Stimulated activated CD4-positive, alpha-beta T cell treated with anti-CD3 and anti-CD28 coated beads, Interleukin-15, amount 100 ng/mL, for 24 hours (primary cell): ENCODE data around the gene DIRAS2.
"Not testable (repeated sequence)": the region's sequence is repeated elsewhere in the genome, so short reads cannot be mapped to it uniquely, and the experiment has no call there.

Experiments used
- DNase-seq: peaks from one replicate; pipeline ENCODE4 v3.0.0-alpha.2; 2020

Gene DIRAS2, protein sequence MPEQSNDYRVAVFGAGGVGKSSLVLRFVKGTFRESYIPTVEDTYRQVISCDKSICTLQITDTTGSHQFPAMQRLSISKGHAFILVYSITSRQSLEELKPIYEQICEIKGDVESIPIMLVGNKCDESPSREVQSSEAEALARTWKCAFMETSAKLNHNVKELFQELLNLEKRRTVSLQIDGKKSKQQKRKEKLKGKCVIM

GRCh38 chr9:90642570-90643539, at the start of gene DIRAS2:
Gene DIRAS2 (minus strand): TSS chr9:90642824. CDS start chr9:90613827, 28,997 bp downstream.
- peak; percentile 66 for DNase-seq

DNA sequence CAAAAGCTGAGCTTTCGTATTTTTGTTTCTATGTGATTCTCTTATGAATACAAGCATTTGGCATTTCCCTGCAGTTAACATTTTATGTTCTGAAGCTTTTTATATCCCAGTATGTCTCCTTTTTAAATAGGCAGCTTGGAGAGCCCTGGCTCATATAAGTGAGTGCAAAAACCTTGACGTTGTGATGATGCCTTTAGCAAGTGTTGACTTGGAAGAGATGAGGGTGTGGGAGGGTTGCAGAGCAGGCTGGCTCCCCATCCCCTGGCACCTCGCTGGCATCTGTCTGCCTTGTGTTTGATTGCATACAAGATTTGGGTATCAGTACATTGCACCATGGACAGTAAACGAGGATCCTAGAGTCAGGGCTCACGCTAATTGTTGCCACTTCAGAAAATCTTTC, 42.1 kb upstream of the DIRAS2 start:
- no peak for DNase-seq

DNA sequence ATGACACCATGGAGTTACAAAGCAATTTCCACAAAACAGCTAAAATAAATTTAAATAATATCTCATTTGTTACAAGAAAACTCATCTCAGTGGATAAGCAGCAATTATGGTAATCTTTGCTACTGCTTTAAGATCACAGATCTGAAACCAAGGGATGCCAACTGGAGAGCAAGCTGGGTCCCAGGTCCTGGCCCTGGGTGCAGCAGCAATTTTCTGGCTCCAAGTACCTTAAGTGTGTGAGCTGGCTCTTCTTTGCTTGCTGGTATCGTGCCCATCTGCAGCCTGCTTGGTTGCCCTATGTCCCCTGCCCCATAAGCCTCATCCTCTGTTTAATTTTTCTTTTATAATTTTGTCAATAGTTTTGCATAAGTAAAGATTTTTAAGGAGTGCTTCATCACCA, 41.5 kb upstream of the DIRAS2 start:
- DNase-seq = no peak

GRCh38 chr9:90680534-90680933, 37.9 kb upstream of the DIRAS2 start:
- DNase-seq = no peak

- DNase-seq = no peak
Measured at GRCh38 chr9:90665072-90665471, 22.4 kb upstream of the DIRAS2 start.

- DNase-seq = no peak
Measured at GRCh38 chr9:90659650-90660364, 17.2 kb upstream of the DIRAS2 start.

DNA sequence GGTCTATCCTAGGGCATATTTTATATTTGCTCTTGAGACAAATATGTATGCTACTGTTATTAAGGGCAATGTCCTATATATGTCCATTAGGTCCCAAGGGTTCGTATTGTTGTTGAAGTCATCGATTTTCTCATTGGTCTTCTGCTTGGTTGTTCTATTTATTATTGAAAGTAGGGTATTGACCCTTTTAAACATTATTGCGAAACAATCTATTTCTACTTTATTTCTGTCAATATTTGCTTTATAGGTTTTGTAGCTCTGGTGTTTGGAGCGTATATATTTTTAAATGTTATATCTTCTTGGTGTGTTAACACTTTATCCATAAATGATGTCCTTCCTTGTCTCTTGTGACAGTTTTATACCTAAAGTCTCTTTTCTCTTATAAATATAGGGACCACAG, 16.2 kb upstream of the DIRAS2 start:
- DNase-seq = no peak

- no peak for DNase-seq
Measured at GRCh38 chr9:90658181-90658580, 15.6 kb upstream of the DIRAS2 start.

GRCh38 chr9:90656876-90657275, 14.3 kb upstream of the DIRAS2 start:
- not testable (repeated sequence) for DNase-seq

GRCh38 chr9:90651246-90651645, 8.6 kb upstream of the DIRAS2 start:
- DNase-seq = no peak

DNA sequence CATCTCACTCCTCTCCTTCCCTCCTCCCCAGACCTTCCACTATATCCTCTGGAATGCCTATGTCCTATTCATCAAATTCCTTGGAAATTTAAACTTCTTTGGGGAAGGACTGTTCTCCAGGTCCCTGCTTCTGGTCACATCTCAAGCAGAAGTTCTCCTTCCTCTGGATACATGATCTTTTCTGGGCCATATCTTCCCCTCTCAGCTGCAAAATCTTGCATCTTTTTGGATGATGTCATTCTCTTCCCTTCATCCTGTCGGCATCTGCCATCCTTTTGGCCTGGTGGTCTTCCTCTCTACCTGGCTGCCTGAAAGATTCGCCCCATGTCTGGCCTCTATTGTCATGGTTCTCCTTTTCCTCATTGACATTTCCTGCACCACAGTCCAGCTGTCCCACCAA, 5.2 kb upstream of the DIRAS2 start:
- no peak for DNase-seq

DNA sequence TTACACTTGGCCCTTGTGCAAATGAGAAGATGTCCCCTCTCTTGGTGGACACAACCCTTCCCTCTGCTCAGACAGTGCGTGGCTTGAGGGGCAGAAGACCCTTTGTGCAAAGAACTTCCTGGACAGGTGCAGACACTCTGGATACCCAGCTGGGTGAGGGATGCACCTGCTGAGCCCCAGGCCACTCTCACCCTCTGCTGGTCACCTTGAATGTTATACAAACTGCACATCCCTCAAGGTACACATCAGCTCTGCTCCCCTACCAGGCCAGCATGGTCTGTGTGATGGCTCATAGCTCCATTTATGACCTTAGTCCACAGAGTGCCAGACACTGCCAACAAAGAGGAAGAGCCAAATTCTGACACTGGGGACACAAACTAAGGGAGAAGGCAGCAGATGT, 3.1 kb upstream of the DIRAS2 start:
- no peak for DNase-seq

DNA sequence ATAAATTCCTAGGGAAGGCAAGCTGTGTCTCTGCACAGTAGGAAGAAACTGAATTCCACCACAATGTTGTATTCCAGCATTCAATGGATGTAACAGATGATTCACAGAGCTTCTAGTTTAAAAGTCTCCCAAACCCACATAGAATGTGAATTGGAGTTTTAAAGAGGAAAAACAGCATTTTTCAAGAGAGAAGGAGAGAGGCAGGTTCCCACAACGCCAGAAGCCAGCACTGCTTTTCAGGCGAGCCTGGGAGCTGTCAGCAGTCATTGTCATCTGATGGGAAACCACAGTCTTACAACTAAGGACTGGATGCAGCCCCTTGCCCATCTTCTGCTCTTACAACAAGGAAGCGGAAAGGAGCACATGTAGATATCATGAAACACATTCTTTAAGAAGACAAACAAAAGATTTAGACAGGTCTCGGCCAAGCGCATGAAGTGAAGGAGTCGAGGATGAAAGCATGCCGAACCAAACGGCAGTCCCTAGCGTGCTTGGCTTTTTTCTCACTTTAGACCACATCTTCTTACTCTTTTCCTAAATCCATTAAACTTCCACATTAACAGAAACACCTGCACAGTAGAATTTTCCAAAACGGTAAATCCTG, 638 bp downstream of the DIRAS2 start:
- no peak for DNase-seq

GRCh38 chr9:90641086-90641485, 1.5 kb downstream of the DIRAS2 start:
- no peak for DNase-seq

- no peak for DNase-seq
Measured at GRCh38 chr9:90640361-90640760, 2.3 kb downstream of the DIRAS2 start.

GRCh38 chr9:90637626-90638025, 5.0 kb downstream of the DIRAS2 start:
- no peak for DNase-seq

- no peak for DNase-seq
Measured at GRCh38 chr9:90632647-90633207, 9.9 kb downstream of the DIRAS2 start.

DNA sequence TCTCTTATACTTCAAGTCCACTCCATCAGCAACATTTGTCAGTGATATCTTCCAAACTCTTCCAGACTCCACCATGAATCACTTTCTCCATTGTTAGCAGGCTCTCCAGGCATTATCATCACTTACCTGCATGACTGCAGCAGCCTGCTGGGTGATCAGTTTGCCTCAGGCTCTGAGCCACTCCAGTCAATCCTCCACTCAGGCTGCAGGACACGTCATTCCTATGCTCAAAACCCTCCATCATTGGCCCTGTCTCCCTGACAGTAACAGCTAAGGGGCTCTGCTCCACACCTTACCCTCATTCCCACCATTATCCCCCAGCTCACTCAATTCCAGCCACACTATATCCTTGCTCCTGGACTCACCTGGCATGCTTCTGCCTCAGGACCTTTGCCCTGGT, 10.7 kb downstream of the DIRAS2 start:
- DNase-seq = no peak

DNA sequence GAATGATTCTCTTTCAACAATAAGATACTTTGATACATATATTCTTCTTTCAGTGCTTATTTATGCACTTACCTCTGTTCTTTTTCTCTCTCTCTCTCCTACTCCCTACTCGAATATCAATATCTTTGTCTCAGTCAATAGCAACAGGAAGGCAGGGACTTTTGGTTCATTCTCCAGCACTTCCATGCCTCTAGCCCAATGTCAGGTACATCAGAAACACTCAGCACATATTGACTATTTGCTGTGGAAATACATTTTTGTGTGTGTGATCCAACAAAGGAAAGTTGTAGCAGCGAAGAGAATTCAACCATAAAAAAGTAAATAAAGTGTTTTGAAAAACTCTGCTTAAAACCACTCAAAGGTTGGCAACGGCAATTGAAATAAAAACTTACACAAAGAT, 12.6 kb downstream of the DIRAS2 start:
- DNase-seq = no peak

DNA sequence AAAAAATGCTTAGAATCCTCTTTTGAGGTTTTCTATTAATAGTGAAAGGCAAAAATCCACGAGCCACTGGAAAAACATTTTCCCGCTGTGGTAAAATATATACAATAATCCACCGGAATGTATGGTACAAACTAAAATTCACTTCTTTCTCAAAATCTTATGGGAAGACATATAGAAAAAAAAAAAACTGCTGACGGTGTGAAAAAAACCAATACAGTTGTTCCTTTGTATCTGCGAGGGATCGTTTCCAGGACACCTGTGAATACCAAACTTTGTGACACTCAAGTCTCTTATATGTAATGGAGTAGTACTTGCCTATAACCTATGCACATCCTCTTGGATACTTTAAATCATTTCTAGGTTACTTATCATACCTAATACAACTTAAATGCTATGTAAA, 13.3 kb downstream of the DIRAS2 start:
- DNase-seq = no peak

- DNase-seq = no peak
Measured at GRCh38 chr9:90616806-90617205, 25.8 kb downstream of the DIRAS2 start.

GRCh38 chr9:90613502-90613901, 29.1 kb downstream of the DIRAS2 start:
- DNase-seq = no peak

GRCh38 chr9:90612957-90613356, 29.7 kb downstream of the DIRAS2 start:
- DNase-seq = no peak
